Measurements from ENCODE around the gene JUN.
"Not testable (repeated sequence)": the region's sequence is repeated elsewhere in the genome, so short reads cannot be mapped to it uniquely, and the experiment has no call there.

Gene JUN

GRCh38 chr1:58805716-58806571, 22.1 kb upstream of the JUN start:
- DNase-seq: no peak

GRCh38 chr1:58804853-58805565, 21.2 kb upstream of the JUN start:
- no peak for DNase-seq

GRCh38 chr1:58803858-58804257, 20.0 kb upstream of the JUN start:
- DNase-seq: no peak

GRCh38 chr1:58802640-58803399, 19.0 kb upstream of the JUN start:
- no peak for DNase-seq

- not testable (repeated sequence) for DNase-seq
These were observed 17.4 kb upstream of the JUN start for GRCh38 chr1:58801286-58801685.

GRCh38 chr1:58799650-58800049, 15.8 kb upstream of the JUN start:
- DNase-seq: no peak

GRCh38 chr1:58798910-58799442, 15.1 kb upstream of the JUN start:
- no peak for DNase-seq

GRCh38 chr1:58796416-58796815, 12.6 kb upstream of the JUN start:
- DNase-seq: no peak

- DNase-seq: no peak
These were observed 10.7 kb upstream of the JUN start for GRCh38 chr1:58794585-58794984.

- DNase-seq: no peak
These were observed 9.0 kb upstream of the JUN start for GRCh38 chr1:58792846-58793245.

- DNase-seq: no peak
These were observed 7.3 kb upstream of the JUN start for GRCh38 chr1:58791106-58791505.

GRCh38 chr1:58789996-58790660, 6.3 kb upstream of the JUN start:
- DNase-seq: no peak

GRCh38 chr1:58789322-58789856, 5.5 kb upstream of the JUN start:
- peak; percentile 28 for DNase-seq

- DNase-seq: no peak
These were observed 4.4 kb upstream of the JUN start for GRCh38 chr1:58788259-58788658.

- DNase-seq: no peak
These were observed 3.0 kb upstream of the JUN start for GRCh38 chr1:58786927-58787245.

- no peak for DNase-seq
These were observed 2.5 kb upstream of the JUN start for GRCh38 chr1:58786184-58786926.

GRCh38 chr1:58785442-58786058, 1.7 kb upstream of the JUN start:
- peak; percentile 51 for DNase-seq

GRCh38 chr1:58784758-58785441, 1.1 kb upstream of the JUN start:
- DNase-seq: peak; percentile 96

GRCh38 chr1:58783090-58783992, 506 bp downstream of the JUN start:
- DNase-seq: peak; percentile 62

Measured in fibroblast of skin of right biceps (primary cell).